Fibroblast of skin of right biceps (primary cell): ENCODE measurements around the gene VPS4B.
"Not testable (repeated sequence)": the region's sequence is repeated elsewhere in the genome, so short reads cannot be mapped to it uniquely, and the experiment has no call there.

ENCODE experiments used
- DNase-seq: peaks from one replicate; pipeline ENCODE4 v3.0.0-alpha.2; 2013

Gene VPS4B

DNA sequence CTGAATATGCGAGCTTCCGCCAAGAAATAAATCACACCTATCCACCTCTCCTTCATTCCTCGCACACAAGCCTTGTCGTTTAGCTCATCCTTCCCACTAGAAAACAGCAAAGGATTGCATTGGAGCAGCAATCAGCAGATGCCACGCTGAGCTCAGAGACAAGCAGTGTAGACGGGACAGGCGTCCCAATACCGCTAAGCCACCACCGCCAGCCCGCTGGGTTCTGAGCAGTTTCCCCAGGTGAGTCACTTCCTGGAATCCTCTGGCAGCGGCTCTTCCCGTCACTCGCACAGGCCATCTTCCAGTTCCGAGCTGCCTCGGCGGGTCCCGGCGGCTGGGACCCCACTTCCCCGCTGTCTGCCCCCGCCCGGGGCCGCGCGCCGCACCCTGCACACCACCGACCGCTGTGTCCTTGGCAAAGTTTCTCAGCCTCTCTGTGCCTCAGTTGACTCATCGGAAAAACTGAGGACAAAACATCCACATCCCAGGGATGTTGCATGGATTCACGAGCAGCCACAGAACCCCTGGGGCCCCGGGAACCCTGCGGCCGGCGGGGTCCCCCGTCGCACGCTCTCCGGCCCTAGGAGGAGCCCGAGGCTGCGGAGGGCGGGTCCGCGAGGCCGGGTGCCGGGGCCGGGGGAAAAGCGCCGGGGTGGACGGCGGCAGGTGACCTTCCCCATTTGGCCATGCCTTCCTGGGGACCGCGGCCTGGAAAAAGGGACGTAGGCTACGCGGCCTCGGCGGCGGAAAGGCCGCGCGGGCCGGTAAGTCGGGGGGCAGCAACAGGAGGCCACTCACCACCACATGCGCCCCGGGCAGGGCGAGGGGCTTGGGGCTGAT is 55.8 kb downstream of the VPS4B start:
- DNase-seq = peak; percentile 83

GRCh38 chr18:63365876-63366212 is 56.4 kb downstream of the VPS4B start:
- DNase-seq = no peak

DNA sequence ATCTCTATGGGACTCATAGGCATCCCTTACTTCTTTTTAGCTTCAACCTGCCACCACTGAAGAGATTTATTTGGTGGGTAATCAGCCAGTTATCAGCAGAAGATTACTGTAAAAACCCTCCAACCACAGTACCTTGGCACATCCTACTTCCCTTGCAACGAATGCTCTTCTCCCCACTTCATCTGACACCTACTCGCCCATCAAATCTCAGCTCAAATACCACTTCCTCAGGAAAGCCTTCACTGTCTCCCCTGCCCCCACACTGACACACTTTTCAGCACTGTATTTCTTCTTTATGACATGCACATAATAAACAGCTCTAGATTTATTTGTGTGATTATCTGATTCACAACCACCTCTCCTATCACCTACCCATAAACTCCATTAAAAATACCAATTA is 58.3 kb downstream of the VPS4B start:
- no peak for DNase-seq

- not testable (repeated sequence) for DNase-seq
Observed at GRCh38 chr18:63363420-63363819, 58.9 kb downstream of the VPS4B start.

- DNase-seq = no peak
Observed at GRCh38 chr18:63356272-63356896, 65.9 kb downstream of the VPS4B start.

DNA sequence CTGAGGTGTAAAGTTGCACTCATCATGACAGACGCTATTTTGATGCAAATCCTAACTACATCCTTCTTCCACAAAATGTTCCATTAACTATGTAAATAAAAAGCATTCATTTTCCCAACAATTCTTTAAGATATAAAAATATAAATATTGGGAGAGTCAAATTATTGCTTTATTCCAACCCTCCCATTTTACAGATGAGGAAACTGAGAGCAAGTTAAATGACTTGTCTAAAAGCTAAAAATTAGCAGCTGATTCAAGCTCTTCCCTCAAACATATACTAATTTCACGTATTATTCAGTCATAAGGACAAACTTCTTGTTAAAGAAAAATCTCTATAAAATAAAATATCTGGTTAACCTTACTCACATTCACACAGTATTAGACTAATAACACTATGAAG is 72.0 kb downstream of the VPS4B start:
- no peak for DNase-seq

GRCh38 chr18:63348508-63349136 is 73.7 kb downstream of the VPS4B start:
- DNase-seq = no peak

DNA sequence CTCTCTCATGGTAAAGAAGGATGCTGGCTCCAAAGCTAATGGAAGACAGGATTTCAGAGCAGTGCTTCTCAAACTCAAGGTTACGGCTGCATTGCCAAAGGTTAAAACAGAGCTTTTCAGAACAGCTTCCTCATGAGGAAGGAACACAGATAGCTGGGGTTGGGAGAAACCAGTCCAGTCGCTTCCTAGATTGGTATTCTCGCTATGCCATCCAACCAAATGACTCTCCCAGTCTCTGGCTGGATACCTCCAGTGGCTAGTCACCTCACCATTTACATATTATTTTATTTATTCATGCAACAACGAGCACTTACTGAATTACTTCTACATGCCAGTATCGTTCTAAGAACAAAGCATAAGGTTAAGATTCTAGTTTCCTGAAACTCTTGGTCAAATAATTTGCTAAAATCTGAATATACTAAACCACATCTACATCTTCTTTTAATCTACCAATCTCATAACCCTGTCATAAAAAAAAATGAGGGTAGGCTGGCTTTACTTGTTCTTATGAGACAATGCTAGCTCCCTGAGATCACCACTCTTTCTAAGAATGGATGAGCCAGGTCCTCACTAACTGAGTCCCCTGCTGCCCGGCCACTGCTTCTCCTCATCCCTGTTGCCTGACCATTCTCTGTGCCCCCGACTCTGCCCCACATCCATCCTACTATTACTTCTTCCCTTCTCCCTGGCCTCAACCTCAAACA is 75.6 kb downstream of the VPS4B start:
- DNase-seq = no peak

DNA sequence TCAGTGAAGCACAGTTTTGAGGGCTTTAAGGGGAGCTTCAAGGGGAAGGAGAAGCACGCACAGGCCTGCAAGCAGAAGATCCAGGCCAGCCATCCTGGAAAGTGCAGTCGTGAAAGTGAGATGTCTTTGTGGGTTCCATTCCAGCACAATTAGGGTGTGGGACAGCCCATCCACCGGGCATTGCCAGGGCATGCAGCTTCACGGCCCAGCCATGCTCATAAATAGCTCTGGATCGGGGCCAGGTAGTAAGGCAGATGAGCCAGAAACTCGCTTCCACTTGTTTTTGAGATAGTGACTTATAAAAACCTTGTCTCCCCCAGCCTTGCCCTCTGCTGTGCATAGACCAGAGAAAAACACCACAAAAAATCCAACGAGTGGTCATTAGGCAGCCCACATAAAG is 76.2 kb downstream of the VPS4B start:
- DNase-seq = no peak

DNA sequence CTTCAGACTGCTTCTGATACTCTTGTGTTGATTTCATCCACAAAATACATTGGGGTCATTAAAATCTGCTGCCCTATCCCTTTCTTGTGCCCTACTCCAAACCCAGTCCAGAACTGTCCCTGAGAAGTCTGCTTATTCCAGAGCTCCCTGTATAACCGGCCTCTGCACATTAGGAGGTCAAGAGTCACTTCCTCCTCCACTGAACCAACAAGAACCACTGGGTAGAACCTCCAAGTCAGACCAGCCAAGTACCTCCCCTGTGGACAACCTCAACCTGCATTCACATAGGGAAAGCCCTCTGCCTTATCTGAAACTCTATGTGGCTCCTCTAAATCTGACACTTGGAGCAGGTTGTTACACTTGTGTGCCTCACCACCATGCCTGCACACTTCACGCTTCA is 77.4 kb downstream of the VPS4B start:
- no peak for DNase-seq

- no peak for DNase-seq
Observed at GRCh38 chr18:63344263-63344662, 78.0 kb downstream of the VPS4B start.

DNA sequence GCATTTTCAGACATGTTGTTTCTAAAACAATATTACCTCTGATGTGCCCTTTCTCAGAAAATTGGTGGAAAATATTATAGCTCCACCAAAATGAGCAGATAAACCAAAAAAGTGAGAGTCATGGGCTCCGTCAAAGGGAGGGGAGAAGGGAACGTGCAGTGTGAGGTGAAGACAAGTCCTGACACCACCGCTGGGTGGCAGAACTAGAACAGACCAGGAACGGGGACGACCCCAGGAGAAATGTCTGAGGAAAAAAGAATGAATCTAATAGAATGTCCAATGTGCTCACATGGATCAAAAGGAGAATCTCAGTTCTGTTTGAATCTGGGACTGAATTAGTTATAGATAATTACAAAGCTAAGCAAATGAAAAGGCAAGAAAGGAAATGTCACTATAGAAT is 80.1 kb downstream of the VPS4B start:
- DNase-seq = peak; percentile 42

GRCh38 chr18:63339920-63340484 is 82.3 kb downstream of the VPS4B start:
- DNase-seq = peak; percentile 49
